K562 (cell line): Measurements from ENCODE around the gene PDE6B. TPM values are rescaled to one million over a fixed set of nuclear protein-coding genes. Genes with fewer than 3 reads are reported as not detected.

Experiments used
- ATAC-seq: fragments of 200-7000 bp; cut with Tn5 transposase; 3 replicates; pipeline ENCODE4 v1.9.1; 2020; ENCODE audit warnings: moderate library complexity
- BruUV-seq: library from RNA; stranded (reverse); fragments of 400-500 nt; replicated peaks from 2 replicates; lab custom pipeline; 2021; lab: Mats Ljungman, UMichigan
- CTCF ChIA-PET: fragments of 300-600 bp; formaldehyde crosslinking; extraction: SDS; loops from one replicate; lab custom pipeline; 2021; ENCODE audit warnings: low intra/inter-chr PET ratio; lab: Yijun Ruan, JAX
- POLR2A ChIA-PET: fragments of 300-600, 350-650 bp; sonication (Branson Sonifier 250); formaldehyde crosslinking; extraction: SDS; loops from one replicate; lab custom pipeline; 2021; ENCODE audit warnings: antibody characterized with exemption, inconsistent platforms; lab: Yijun Ruan, JAX
- DNase-seq, 4 experiments: peaks; one replicate each; pipeline versions ENCODE4 v3.0.0 to v3.0.0-alpha.2; 2011 to 2018; ENCODE audit warnings: low spot score in 3 of 4, mixed read lengths in 3 of 4; ENCODE audit errors: extremely low read depth in 1 of 4
- FAIRE-seq: peaks from 2 replicates; lab custom pipeline; 2011; peaks lifted over from hg19 to GRCh38; lab: Jason Lieb, UNC
- H2AFZ ChIP-seq: 2 replicates; pipeline ENCODE4 v1.6.0; 2011; ENCODE audit warnings: low read depth, low read length, control low read depth, inconsistent platforms
- H3K27ac ChIP-seq: fragments of 200-600 bp; 3 replicates; pipeline ENCODE4 v1.8.0; 2011; ENCODE audit warnings: low read depth, mild to moderate bottlenecking, control low read depth, inconsistent platforms, low read length, moderate library complexity, mixed read lengths; ENCODE audit errors: extremely low read depth
- H3K27me3 ChIP-seq, 2 experiments: fragments of 300-600 bp in 1 of 2; 2 replicates in 1 of 2; 3 replicates in 1 of 2; pipeline versions ENCODE4 v1.6.0 to v1.8.0; 2011; ENCODE audit warnings: inconsistent platforms in 2 of 2, low read length in 2 of 2, mild to moderate bottlenecking in 1 of 2, mixed read lengths in 1 of 2, moderate library complexity in 1 of 2; ENCODE audit not compliant: control insufficient read depth in 2 of 2, insufficient read depth in 2 of 2
- H3K36me3 ChIP-seq: fragments of 300-600 bp; 3 replicates; pipeline ENCODE4 v1.8.0; 2011; ENCODE audit warnings: mild to moderate bottlenecking, low read length, inconsistent platforms; ENCODE audit not compliant: control insufficient read depth, insufficient read depth
- H3K4me1 ChIP-seq, 2 experiments: fragments of 200-600 bp in 1 of 2; replicated peaks in 1 of 2; 2 replicates in 1 of 2; 3 replicates in 1 of 2; pipeline versions ENCODE4 v1.5.1 to v1.8.0; 2011; ENCODE audit warnings: inconsistent platforms in 2 of 2, low read length in 2 of 2, mild to moderate bottlenecking in 1 of 2, mixed read lengths in 1 of 2, moderate library complexity in 1 of 2; ENCODE audit not compliant: control insufficient read depth in 2 of 2, insufficient read depth in 2 of 2
- H3K4me2 ChIP-seq: 2 replicates; pipeline ENCODE4 v1.6.1; 2011; ENCODE audit warnings: low read length, control low read depth, inconsistent platforms, mixed read lengths; ENCODE audit not compliant: insufficient read depth
- H3K4me3 ChIP-seq: fragments of 200-600 bp; sonication (generic), shearing (Covaris generic); 2 replicates; pipeline ENCODE4 v1.5.1; 2016; ENCODE audit warnings: control low read depth, inconsistent platforms
- H3K79me2 ChIP-seq: fragments of 200-600 bp; 3 replicates; pipeline ENCODE4 v1.8.0; 2011; ENCODE audit warnings: low read length, inconsistent platforms; ENCODE audit not compliant: control insufficient read depth, insufficient read depth
- H3K9ac ChIP-seq, 2 experiments: 2 replicates each; pipeline versions ENCODE4 v1.6.0 to v1.6.1; 2011; ENCODE audit warnings: low read depth in 2 of 2, low read length in 2 of 2, control low read depth in 1 of 2, inconsistent platforms in 1 of 2, mild to moderate bottlenecking in 1 of 2, mixed read lengths in 1 of 2; ENCODE audit not compliant: insufficient read depth in 1 of 2
- H3K9me1 ChIP-seq: one replicate; pipeline ENCODE4 v1.6.0; 2011; ENCODE audit warnings: inconsistent platforms, mild to moderate bottlenecking, low read length, moderate library complexity; ENCODE audit not compliant: control insufficient read depth, insufficient read depth
- H3K9me3 ChIP-seq: replicated peaks from 2 replicates; pipeline ENCODE4 v1.5.1; 2011; ENCODE audit warnings: low read depth, low read length, inconsistent platforms; ENCODE audit not compliant: control insufficient read depth, insufficient read depth
- H4K20me1 ChIP-seq: replicated peaks from 2 replicates; pipeline ENCODE4 v1.6.1; 2011; ENCODE audit warnings: low read length, inconsistent platforms, mixed read lengths; ENCODE audit not compliant: control insufficient read depth, insufficient read depth
- ADNP ChIP-seq: fragments of 200-800 bp; sonication (Bioruptor generic); IDR thresholded peaks from 2 replicates; pipeline ENCODE4 v1.6.1; 2016; ENCODE audit warnings: missing genetic modification characterization, missing compliant biosample characterization
- CBFA2T2 ChIP-seq: fragments of 450-650 bp; conservative IDR thresholded peaks from 2 replicates; pipeline ENCODE4 v1.6.1; 2017; ENCODE audit warnings: mild to moderate bottlenecking
- CCNT2 ChIP-seq: IDR thresholded peaks from 2 replicates; pipeline ENCODE4 v1.6.1; 2011; ENCODE audit warnings: borderline replicate concordance, low read depth, mild to moderate bottlenecking, moderate library complexity, mixed read lengths, low read length; ENCODE audit not compliant: insufficient read length; ENCODE audit errors: extremely low read depth
- L3MBTL2 ChIP-seq: fragments of 450-650 bp; IDR thresholded peaks from 2 replicates; pipeline ENCODE4 v1.6.1; 2016; ENCODE audit warnings: mild to moderate bottlenecking, moderate library complexity
- NR2C1 ChIP-seq, 2 experiments: fragments of 450-650 bp; IDR thresholded peaks; 2 replicates each; pipeline ENCODE4 v1.6.1; 2017; ENCODE audit warnings: mild to moderate bottlenecking in 2 of 2, antibody characterized with exemption in 1 of 2, inconsistent platforms in 1 of 2, missing compliant biosample characterization in 1 of 2, missing genetic modification characterization in 1 of 2
- NR2C2 ChIP-seq, 2 experiments: fragments of 200-800 bp in 1 of 2; sonication (Bioruptor generic) in 1 of 2; sonication (generic) in 1 of 2; formaldehyde crosslinking in 1 of 2; IDR thresholded peaks; 2 replicates each; pipeline versions ENCODE4 v1.6.1 to v1.8.0; 2016 to 2022; ENCODE audit warnings: mild to moderate bottlenecking in 1 of 2, missing compliant biosample characterization in 1 of 2, missing genetic modification characterization in 1 of 2, missing genetic modification reagents in 1 of 2
- RBM14 ChIP-seq: fragments of 200-400 bp; formaldehyde crosslinking; IDR thresholded peaks from 2 replicates; pipeline ENCODE4 v1.6.1; 2018; ENCODE audit warnings: low read depth, mild to moderate bottlenecking, low read length, moderate library complexity, borderline replicate concordance; ENCODE audit not compliant: insufficient read depth
- SIN3B ChIP-seq: fragments of 450-650 bp; IDR thresholded peaks from 2 replicates; pipeline ENCODE4 v1.6.1; 2017; ENCODE audit warnings: low read depth, mild to moderate bottlenecking, moderate library complexity
- SMAD2 ChIP-seq: fragments of 150-350 bp; IDR thresholded peaks from 2 replicates; pipeline ENCODE4 v1.6.1; 2014; ENCODE audit warnings: low read depth, mild to moderate bottlenecking, low read length
- TFE3 ChIP-seq: fragments of 450-650 bp; formaldehyde crosslinking; IDR thresholded peaks from 2 replicates; pipeline ENCODE4 v1.4.0; 2020; ENCODE audit warnings: mild to moderate bottlenecking, mixed read lengths
- ZBTB33 ChIP-seq: sonication (generic); formaldehyde crosslinking; IDR thresholded peaks from 2 replicates; pipeline ENCODE4 v1.8.1; 2023; ENCODE audit warnings: mild to moderate bottlenecking, missing genetic modification reagents
- ZBTB49 ChIP-seq: sonication (generic); formaldehyde crosslinking; IDR thresholded peaks from 2 replicates; pipeline ENCODE4 v1.8.0; 2022; ENCODE audit warnings: missing genetic modification reagents, mild to moderate bottlenecking, borderline replicate concordance
- ZKSCAN8 ChIP-seq: fragments of 200-800 bp; sonication (Bioruptor generic); IDR thresholded peaks from 2 replicates; pipeline ENCODE4 v1.6.1; 2016; ENCODE audit warnings: missing genetic modification characterization, missing compliant biosample characterization
- ZNF395 ChIP-seq: fragments of 200-800 bp; sonication (Bioruptor generic); IDR thresholded peaks from 2 replicates; pipeline ENCODE4 v1.6.1; 2017; ENCODE audit warnings: missing genetic modification characterization, missing compliant biosample characterization
- WGBS: fragments of 100-300 bp; shearing (Covaris generic); methylation state at CpG from one replicate; pipeline ENCODE4 v1.1.6; 2016; ENCODE audit warnings: low coverage, mixed read lengths; ENCODE audit not compliant: insufficient coverage; ENCODE audit errors: missing lambda C conversion rate; 5-methylcytosine and 5-hydroxymethylcytosine counted together
- in situ Hi-C: fragments of 300-500 bp; cut with MboI; formaldehyde crosslinking; loops from 4 replicates; pipeline ENCODE4 v1.15.0; 2018; ENCODE audit warnings: inconsistent platforms, mixed read lengths
- intact Hi-C: fragments of 100-400 bp; cut with micrococcal nuclease; formaldehyde crosslinking; loops from 2 replicates; pipeline ENCODE4 v1.14.2; 2022
- polyA plus RNA-seq, 8 experiments: library from polyadenylated mRNA; depleted of rRNA in 4 of 8; stranded (reverse) in 5 of 8; unstranded in 3 of 8; fragments of >200 nt; fragmentation: Nextera tagmentation in 2 of 8; fragmentation: Illumina TruSeq in 1 of 8; extraction: Ambion mirVana in 2 of 8; extraction: Trizol in 1 of 8; gene quantifications; 2 replicates each; pipeline versions ENCODE4 v1.2.1 to v1.2.3, GENCODE V29; 2011 to 2014; ENCODE audit warnings: inconsistent platforms in 1 of 8, missing spikeins in 1 of 8
- total RNA-seq, 7 experiments: library from RNA; depleted of rRNA in 6 of 7; stranded (reverse); fragments of >200 nt in 6 of 7; fragmentation: Illumina TruSeq in 2 of 7; extraction: Trizol in 2 of 7; gene quantifications; 2 replicates each; pipeline versions ENCODE4 v1.2.1 to v1.2.3, GENCODE V29; 2011 to 2021; ENCODE audit warnings: low replicate concordance in 1 of 7

PDE6B gene
- total and polyA plus RNA-seq, 9 of the 15 experiments (the other 6 are each of a cell fraction or from before 2014, with no cell fraction given): 0.04 TPM; not detected in 8

- Histone ChIP-seq H3K4me2 (no peak overlapping the region), H3K4me3 (no peak overlapping the region), H3K36me3 (no peaks in the 10 kb centered on the region), H3K27ac (no peak overlapping the region), H3K4me1 (peaks cover 0 to 57% of the 10 kb centered on the region in 2 experiments; a peak in 2 of 5 replicates), H3K9me3 (peaks cover 3% of the 10 kb centered on the region; the same call in 1 of the 2 replicates), H3K9ac (no peak overlapping the region), H2AFZ (no peak overlapping the region), H4K20me1 (no peaks in the 10 kb centered on the region), H3K9me1 (no peaks in the 10 kb centered on the region), H3K79me2 (no peaks in the 10 kb centered on the region), H3K27me3 (peaks cover 19 to 44% of the 10 kb centered on the region in 2 experiments; a peak in 4 of 5 replicates)
- in situ Hi-C loops: no loop called here
- 70% methylated on average over 12 of the region's 23 CpGs for WGBS
- POLR2A ChIA-PET: no interaction called here
- intact Hi-C loops: no loop called here
- ATAC-seq: no peak
- FAIRE-seq: no peak
- no peak for DNase-seq
- BruUV-seq: no TSS peak
- CTCF ChIA-PET: no interaction called here
- TF ChIP-seq L3MBTL2 (no peak), CCNT2 (no peak), RBM14 (no peak), SIN3B (no peak), TFE3 (no peak), ZBTB33 (CRISPR knock-in tag) (0 out of 2 replicates have a peak, but pooled peaks have one; percentile 28), ZBTB49 (CRISPR knock-in tag) (no peak), NR2C1 (IDR thresholded peaks at IDR 0.05) (no peak), NR2C1 (tag; IDR thresholded peaks at IDR 0.05) (no peak), ZKSCAN8 (no peak), ZNF395 (CRISPR knock-in tag) (no peak), ADNP (tag) (no peak), SMAD2 (no peak), CBFA2T2 (no peak), NR2C2 (CRISPR knock-in tag; IDR thresholded peaks at IDR 0.05) (peak; percentile 78), NR2C2 (tag; IDR thresholded peaks at IDR 0.05) (peak; percentile 73)
These were observed 32.0 kb downstream of the PDE6B start for GRCh38 chr4:657338-657833.
